Limb (tissue), 2 donors: ENCODE data around the gene KASH5.
A peak's percentile ranks its signal among the peaks of the same experiment; 100 is the strongest.
"Not testable (repeated sequence)": the region's sequence is repeated elsewhere in the genome, so short reads cannot be mapped to it uniquely, and the experiment has no call there.

Source experiments
- DNase-seq, 2 donors: peaks; one replicate each; pipeline ENCODE4 v3.0.0-alpha.2; 2016; ENCODE audit errors: extremely low spot score in 2 of 2

KASH5 gene

DNA sequence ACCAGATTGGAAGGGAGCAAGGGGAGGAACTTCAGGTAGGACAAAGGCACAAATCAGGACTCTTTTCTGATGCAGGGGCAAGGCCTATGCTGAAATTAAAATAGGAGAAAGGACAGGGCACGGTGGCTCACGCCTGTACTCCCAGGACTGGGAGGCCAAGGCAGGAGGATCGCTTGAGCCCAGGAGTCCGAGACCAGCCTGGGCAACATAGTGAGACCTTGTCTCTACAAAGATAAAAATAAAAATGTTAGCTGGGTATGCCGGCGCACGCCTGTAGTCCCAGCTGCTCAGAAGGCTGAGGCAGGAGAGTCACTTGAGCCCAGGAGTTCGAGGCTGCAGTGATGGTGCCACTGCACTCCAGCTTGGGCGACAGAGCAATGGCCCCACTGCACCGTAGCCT, 47.6 kb downstream of the KASH5 start:
- no peak for DNase-seq

- DNase-seq, result peak in 1 of 2 donors; percentile 64
Measured at GRCh38 chr19:49436381-49437017, 48.5 kb downstream of the KASH5 start.

DNA sequence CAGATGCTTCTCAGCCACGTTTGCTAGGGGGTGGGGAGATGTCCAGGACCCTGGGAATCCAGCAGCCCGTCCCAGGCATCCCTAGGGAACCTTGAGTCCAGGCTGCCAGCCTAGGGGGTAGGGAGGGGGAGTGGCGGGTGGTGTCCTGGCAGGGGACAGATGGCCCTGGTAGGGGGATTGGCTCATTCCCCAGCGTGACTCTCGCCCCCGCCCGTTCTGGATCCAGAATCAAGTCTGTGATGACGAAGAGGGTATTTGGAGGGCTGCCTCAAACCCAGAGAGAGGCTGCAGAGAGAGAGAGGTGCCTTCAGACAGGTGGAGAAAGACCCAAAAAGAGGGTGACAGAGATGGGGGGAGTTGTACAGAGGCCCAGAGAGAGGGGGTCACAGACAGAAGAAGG, 49.2 kb downstream of the KASH5 start:
- DNase-seq, result no peak

DNA sequence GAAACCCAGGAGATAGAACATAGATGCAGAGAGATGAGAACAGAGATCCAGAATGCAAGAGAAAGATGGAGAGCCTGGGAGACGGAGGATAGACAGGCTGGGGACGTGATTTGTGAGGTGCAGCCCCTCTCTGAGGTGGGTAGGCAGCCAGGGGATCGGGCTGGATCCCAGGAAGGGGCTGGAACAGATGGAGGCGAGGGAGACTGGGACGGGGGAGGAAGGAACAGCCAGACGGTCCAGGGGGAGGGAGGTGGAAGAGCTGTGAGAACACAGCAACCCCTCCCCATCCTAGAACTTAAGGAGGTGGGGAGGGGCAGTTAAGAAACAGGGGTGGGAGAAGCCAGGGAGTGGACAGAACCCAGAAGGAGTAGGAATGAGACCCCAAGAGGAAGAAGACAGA, 50.2 kb downstream of the KASH5 start:
- no peak for DNase-seq

GRCh38 chr19:49439836-49440235, 51.8 kb downstream of the KASH5 start:
- DNase-seq, result no peak

GRCh38 chr19:49440439-49441209, 52.6 kb downstream of the KASH5 start:
- DNase-seq, result no peak

- DNase-seq, result peak in 1 of 2 donors; percentile 64
Measured at GRCh38 chr19:49441210-49441959, 53.3 kb downstream of the KASH5 start, which contains the start of gene SLC17A7. SLC17A7 (minus strand) TSS chr19:49441527; CDS start chr19:49441379, 148 bp downstream.

- DNase-seq, result no peak
Measured at GRCh38 chr19:49441960-49442350, 53.9 kb downstream of the KASH5 start.

GRCh38 chr19:49442354-49442753, 54.3 kb downstream of the KASH5 start:
- no peak for DNase-seq

DNA sequence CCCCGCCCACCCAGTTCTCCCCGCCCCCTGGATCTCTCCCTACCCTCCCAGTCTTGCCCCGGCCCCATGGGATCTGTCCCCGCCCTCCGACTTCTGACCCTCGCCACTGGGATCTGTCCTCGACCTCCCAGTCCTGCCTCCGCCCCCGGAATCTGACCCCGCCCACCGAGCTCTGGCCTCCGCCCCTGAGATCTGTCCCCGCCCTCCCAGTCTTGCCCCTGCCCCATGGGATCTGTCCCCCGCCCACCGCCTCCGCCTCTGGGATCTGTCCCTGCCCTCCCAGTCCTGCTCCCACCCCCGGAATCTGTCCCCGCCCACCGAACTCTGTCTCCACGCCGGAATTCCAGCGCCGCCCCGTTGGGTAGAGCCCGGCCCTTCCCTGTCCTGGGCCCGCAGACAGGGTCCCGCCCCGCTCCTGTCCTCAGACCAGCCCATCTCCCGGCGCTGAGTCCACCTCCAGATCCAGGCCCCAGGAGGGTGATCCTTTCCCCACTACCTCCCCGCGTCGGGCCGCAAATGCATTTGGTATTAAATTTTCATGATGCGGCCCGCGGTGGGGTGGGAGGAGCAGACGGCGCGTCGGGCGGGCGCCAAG, 54.8 kb downstream of the KASH5 start:
- peak; percentile 78 to 90 for DNase-seq

DNA sequence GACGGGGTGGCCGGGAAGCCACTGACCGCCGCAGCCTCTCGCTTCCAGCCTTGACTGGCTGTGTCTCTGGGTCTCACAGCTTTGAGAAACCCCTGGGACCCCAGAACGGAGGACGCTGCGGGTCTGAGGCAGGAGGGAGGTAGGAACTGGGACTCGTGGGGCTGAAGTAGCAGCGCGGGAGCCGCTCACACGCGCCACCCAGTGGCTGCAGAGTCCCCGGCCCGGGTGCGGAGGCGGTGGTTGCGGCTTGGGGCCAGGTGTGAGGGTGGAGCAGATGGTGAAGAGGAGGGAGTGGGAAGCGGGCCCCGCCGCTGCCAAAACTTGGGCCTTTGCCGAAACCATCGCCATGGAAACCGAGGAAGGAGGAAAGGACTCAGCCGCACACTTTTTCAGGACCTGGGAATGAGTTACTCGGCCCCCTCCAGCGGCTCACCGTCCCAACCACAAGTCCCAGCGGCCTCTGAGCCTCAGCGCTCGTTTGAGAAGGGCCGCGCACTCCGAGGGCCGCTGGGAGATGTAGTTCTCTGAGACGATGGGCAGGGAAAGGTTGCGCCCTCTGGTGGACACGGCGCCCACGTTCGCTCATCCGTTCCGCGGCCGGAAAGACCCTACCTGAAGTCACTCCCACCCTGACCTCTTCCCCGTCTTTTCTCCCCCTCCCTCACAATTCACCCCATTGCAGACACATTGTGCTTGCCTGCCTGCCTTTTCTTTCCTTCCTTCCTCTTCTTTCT, 55.5 kb downstream of the KASH5 start:
- peak; percentile 97 to 98 for DNase-seq

- not testable (repeated sequence) for DNase-seq
Measured at GRCh38 chr19:49444100-49444700, 56.2 kb downstream of the KASH5 start.

DNA sequence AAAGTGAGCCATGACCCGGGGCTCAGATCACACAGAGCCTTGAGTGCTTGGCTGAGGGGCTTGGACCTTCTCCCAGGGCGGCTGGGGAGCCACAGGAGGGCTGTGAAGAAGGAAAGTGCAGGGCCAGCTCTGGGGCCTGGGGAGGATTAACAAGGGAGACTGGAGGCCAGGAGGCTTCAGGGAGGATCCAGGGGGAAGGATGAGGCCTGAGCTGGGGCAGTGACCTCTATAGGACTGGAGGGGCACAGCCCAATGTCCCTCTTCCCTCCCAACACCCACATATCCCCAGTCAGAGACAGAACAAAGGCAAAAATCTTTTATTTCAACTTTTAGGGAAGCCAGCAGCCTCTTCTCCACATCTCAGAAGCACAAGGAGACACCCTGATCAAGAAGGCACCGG, 57.9 kb downstream of the KASH5 start:
- DNase-seq, result no peak

DNA sequence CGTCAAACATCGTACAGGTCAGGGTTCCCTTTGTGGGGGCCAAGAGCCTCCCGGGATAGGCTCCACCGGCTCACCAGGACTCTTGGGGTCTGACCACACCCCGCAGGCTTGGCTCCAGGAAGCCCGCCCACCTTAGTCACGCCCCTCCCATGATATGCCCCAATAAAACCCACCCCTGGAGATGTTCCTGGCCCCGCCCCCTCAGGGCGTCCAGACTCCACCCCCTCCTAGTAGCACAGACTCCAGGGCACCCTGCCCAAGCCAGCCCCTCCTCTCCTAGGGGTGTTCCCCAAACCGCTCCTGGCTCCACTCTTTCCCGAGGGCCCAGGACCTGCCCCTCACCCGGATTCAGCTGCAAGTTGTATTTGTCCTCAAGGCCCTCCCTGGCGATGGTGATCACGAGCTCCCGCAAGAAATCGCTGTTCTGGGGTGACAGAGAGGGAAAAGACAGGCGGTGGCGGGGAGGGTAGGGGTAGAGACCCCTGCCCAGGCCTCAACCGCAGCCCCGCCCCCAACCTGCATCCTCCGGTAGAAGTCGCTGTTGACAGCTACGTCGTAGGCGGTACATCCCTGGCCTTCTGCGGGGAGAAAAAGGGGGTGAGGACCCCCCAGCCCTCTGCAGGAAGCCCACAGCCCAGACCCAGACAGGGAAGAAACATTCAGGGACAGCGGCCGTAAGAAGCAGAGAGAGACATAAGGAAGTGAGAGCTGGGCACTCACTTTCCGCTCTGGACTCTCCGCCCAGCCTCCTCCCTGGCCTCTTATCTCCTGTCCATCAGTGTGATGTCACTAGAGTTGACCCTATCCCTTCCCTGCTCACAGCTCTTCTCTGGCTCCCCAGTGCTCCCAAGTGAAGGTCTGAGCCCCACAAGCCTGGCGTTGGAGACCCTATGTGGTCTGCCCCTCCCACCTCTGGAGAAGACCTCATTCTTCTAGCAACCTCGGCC, 59.7 kb downstream of the KASH5 start:
- no peak for DNase-seq

DNA sequence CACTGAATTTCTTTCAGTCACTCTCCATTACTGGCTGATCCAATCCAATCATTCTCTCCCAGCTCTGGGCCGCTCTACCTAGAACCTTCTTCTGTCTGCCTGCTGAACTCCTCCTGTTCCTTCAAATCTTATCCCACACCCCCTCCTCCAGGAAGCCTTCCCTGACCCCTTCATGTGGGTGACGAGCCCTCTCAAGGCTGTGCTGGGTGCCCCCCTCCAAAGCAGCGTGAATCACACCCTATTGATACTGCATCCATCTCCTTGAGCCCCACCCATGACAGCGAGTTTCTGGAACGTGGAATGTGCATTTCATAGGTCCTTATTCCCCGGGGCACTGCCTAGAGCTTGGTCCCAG, 60.4 kb downstream of the KASH5 start:
- no peak for DNase-seq

DNA sequence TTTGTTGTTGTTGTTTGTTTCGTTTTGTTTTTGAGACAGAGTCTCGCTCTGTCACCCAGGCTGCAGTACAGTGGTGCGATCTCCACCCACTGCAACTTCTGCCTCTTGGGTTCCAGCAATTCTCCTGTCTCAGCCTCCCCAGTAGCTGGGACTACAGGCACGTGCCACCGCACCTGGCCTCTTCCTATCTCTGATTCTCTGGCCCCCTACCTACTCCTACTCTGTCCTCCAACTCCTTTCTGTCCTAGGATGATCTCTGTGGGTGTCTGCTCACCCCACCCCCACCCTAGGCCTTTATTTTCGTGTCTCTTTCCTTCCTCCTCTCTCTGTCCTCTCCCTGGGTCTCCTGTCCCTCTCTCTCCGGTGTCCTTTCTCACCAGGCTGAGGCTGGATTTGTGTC, 62.4 kb downstream of the KASH5 start:
- no peak for DNase-seq

GRCh38 chr19:49451430-49452181, 63.6 kb downstream of the KASH5 start, which contains the start of gene PIH1D1:
PIH1D1 (minus strand) TSS chr19:49451814; CDS start chr19:49451574, 240 bp downstream.
- peak; percentile 95 to 99 for DNase-seq

GRCh38 chr19:49453013-49453756, 65.1 kb downstream of the KASH5 start, which contains the start of gene ALDH16A1:
ALDH16A1 (plus strand) TSS chr19:49453225; CDS start chr19:49453332, 107 bp downstream.
- DNase-seq, result peak; percentile 98 to 99
